BJ (cell line): ENCODE data around the gene SCRT2. TPM values are rescaled to one million over a fixed set of nuclear protein-coding genes. Genes with fewer than 3 reads are reported as not detected.

Source experiments
- CTCF ChIA-PET: fragments of 350-600 bp; formaldehyde crosslinking; extraction: SDS; loops from one replicate; lab custom pipeline; 2021; ENCODE audit warnings: antibody characterized with exemption, inconsistent platforms; lab: Yijun Ruan, JAX
- POLR2A ChIA-PET: fragments of 300-600 bp; sonication (Branson Sonifier 250); formaldehyde crosslinking; extraction: SDS; loops from one replicate; lab custom pipeline; 2021; ENCODE audit warnings: antibody characterized with exemption; lab: Charles Lee
- DNase-seq: peaks from one replicate; pipeline ENCODE4 v3.0.0-alpha.2; 2011; ENCODE audit warnings: low read depth
- H3K27me3 ChIP-seq: 2 replicates; pipeline ENCODE4 v1.6.0; 2011; ENCODE audit warnings: low read length; ENCODE audit not compliant: control insufficient read depth, insufficient read depth
- H3K36me3 ChIP-seq: 2 replicates; pipeline ENCODE4 v1.5.1; 2011; ENCODE audit warnings: low read length; ENCODE audit not compliant: control insufficient read depth, insufficient read depth
- H3K4me3 ChIP-seq: 2 replicates; pipeline ENCODE4 v1.5.1; 2011; ENCODE audit warnings: low read depth, mild to moderate bottlenecking, control low read depth, low read length
- CTCF ChIP-seq: IDR thresholded peaks from 2 replicates; pipeline ENCODE4 v1.5.1; 2011; ENCODE audit warnings: low read depth, mild to moderate bottlenecking, control low read depth, inconsistent platforms, low read length, moderate library complexity; ENCODE audit not compliant: insufficient read depth
- polyA plus RNA-seq: library from polyadenylated mRNA; depleted of rRNA; stranded (reverse); fragments of >200 nt; gene quantifications from 2 replicates; pipeline ENCODE4 v1.2.3, GENCODE V29; 2011

Gene SCRT2
- polyA plus RNA-seq, 1 experiment = not detected

- Histone ChIP-seq H3K27me3 (peaks cover 13% of the 10 kb centered on the region), H3K36me3 (no peaks in the 10 kb centered on the region), H3K4me3 (no peak overlapping the region)
- TF ChIP-seq CTCF = no peak
- DNase-seq = no peak
- ChIA-PET POLR2A (no interaction called here), CTCF (interaction anchor here (0.9 kb wide), 1 partner anchor 31 kb away, joined by 3 read pairs; no protein-coding TSS in a partner anchor)
These were observed 32.0 kb upstream of the SCRT2 start for GRCh38 chr20:707451-708110.

- H3K27me3 ChIP-seq = peaks cover 11% of the 10 kb centered on the region
- no peak overlapping the region for H3K4me3 ChIP-seq
- no peaks in the 10 kb centered on the region for H3K36me3 ChIP-seq
- POLR2A ChIA-PET = no interaction called here
- no peak for DNase-seq
- no peak for TF ChIP-seq CTCF
- CTCF ChIA-PET = interaction anchor here (0.7 kb wide), 1 partner anchor 150 kb away, joined by 4 read pairs; no protein-coding TSS in a partner anchor
These were observed 30.8 kb upstream of the SCRT2 start for GRCh38 chr20:706366-706885.

GRCh38 chr20:704726-705125, 29.1 kb upstream of the SCRT2 start:
- ChIA-PET POLR2A (no interaction called here), CTCF (interaction anchor here (1.6 kb wide), 1 partner anchor 40 kb away, joined by 3 read pairs; no protein-coding TSS in a partner anchor)
- DNase-seq = no peak
- no peak for TF ChIP-seq CTCF
- Histone ChIP-seq H3K4me3 (no peak overlapping the region), H3K36me3 (no peaks in the 10 kb centered on the region), H3K27me3 (peaks cover 8% of the 10 kb centered on the region)

- H3K36me3 ChIP-seq = no peaks in the 10 kb centered on the region
- no peak for DNase-seq
- no peak overlapping the region for H3K4me3 ChIP-seq
- ChIA-PET POLR2A (no interaction called here), CTCF (interaction anchor here (0.6 kb wide), 2 partner anchors 11 to 141 kb away, joined by 3 to 4 read pairs; no protein-coding TSS in a partner anchor)
- no peak for TF ChIP-seq CTCF
- peaks cover 4% of the 10 kb centered on the region; the same call in 1 of the 2 replicates for H3K27me3 ChIP-seq
These were observed 27.8 kb upstream of the SCRT2 start for GRCh38 chr20:703426-703825.

- Histone ChIP-seq H3K36me3 (no peaks in the 10 kb centered on the region), H3K27me3 (peaks cover 4% of the 10 kb centered on the region; the same call in 1 of the 2 replicates), H3K4me3 (no peak overlapping the region)
- TF ChIP-seq CTCF = no peak
- ChIA-PET CTCF (interaction anchor here (0.6 to 0.7 kb wide), 2 partner anchors 11 to 13 kb away, joined by 3 read pairs; no protein-coding TSS in a partner anchor), POLR2A (no interaction called here)
- no peak for DNase-seq
These were observed 27.4 kb upstream of the SCRT2 start for GRCh38 chr20:703006-703405.
